GM12873 (cell line): ENCODE results near the gene ZNF334.

Experiments used
- CTCF ChIP-seq: IDR thresholded peaks from 2 replicates; pipeline ENCODE4 v1.5.1; 2012; ENCODE audit warnings: low read depth, mild to moderate bottlenecking, moderate library complexity, low read length, control low read depth; ENCODE audit not compliant: insufficient read depth; ENCODE audit errors: missing control alignments

ZNF334 gene

GRCh38 chr20:46485431-46485830 lies 27.9 kb downstream of the ZNF334 start:
- no peak for TF ChIP-seq CTCF

- no peak for TF ChIP-seq CTCF
These were observed 28.4 kb downstream of the ZNF334 start for GRCh38 chr20:46484954-46485353.

GRCh38 chr20:46483879-46484278 lies 29.5 kb downstream of the ZNF334 start:
- no peak for TF ChIP-seq CTCF

- TF ChIP-seq CTCF = no peak
These were observed 30.5 kb downstream of the ZNF334 start for GRCh38 chr20:46482864-46483263.

GRCh38 chr20:46477640-46478039 lies 35.7 kb downstream of the ZNF334 start:
- TF ChIP-seq CTCF = no peak

GRCh38 chr20:46477225-46477624 lies 36.1 kb downstream of the ZNF334 start:
- TF ChIP-seq CTCF = no peak

GRCh38 chr20:46468508-46468907 lies 44.9 kb downstream of the ZNF334 start:
- no peak for TF ChIP-seq CTCF
